Panc1 (cell line): Measurements from ENCODE around the gene TTC28.

Source experiments
- CTCF ChIP-seq: fragments of 450-650 bp; IDR thresholded peaks from 2 replicates; pipeline ENCODE4 v1.5.1; 2017; ENCODE audit warnings: mild to moderate bottlenecking
- POLR2AphosphoS5 ChIP-seq: IDR thresholded peaks from 2 replicates; pipeline ENCODE4 v1.6.1; 2012; ENCODE audit warnings: mild to moderate bottlenecking, low read depth, low read length, moderate library complexity
- REST ChIP-seq, 2 experiments: IDR thresholded peaks; 2 replicates each; pipeline ENCODE4 v1.6.1; 2011 to 2012; ENCODE audit warnings: low read depth in 2 of 2, control low read depth in 1 of 2, low read length in 1 of 2, mild to moderate bottlenecking in 1 of 2, moderate library complexity in 1 of 2; ENCODE audit not compliant: insufficient read depth in 1 of 2
- SIN3A ChIP-seq: IDR thresholded peaks from 2 replicates; pipeline ENCODE4 v1.6.1; 2012; ENCODE audit warnings: low read depth, mild to moderate bottlenecking, low read length, moderate library complexity, borderline replicate concordance; ENCODE audit not compliant: insufficient read depth
- TCF7L2 ChIP-seq: IDR thresholded peaks from 2 replicates; pipeline ENCODE4 v1.6.1; 2011; ENCODE audit warnings: mild to moderate bottlenecking, low read depth, low read length, inconsistent platforms

- no peak for TF ChIP-seq POLR2AphosphoS5
- TF ChIP-seq CTCF = no peak
- TF ChIP-seq REST (IDR thresholded peaks at IDR 0.05; ENCODE audit: insufficient read depth in 1 of 2, low read depth in 2 of 2, low read length in 1 of 2) = no peak
- no peak for TF ChIP-seq TCF7L2
- TF ChIP-seq SIN3A = no peak
Measured at GRCh38 chr22:28205926-28206325, 473.7 kb downstream of the TTC28 start.
